HepG2 (cell line): ENCODE results near the gene AFDN. TPM values are rescaled to one million over a fixed set of nuclear protein-coding genes. Genes with fewer than 3 reads are reported as not detected.

Experiments used
- ATAC-seq: fragments of 200-7000 bp; cut with Tn5 transposase; 3 replicates; pipeline ENCODE4 v1.9.1; 2020; ENCODE audit warnings: mild to moderate bottlenecking, moderate library complexity
- BruUV-seq: library from RNA; stranded (reverse); fragments of 400-500 nt; replicated peaks from 2 replicates; lab custom pipeline; 2021; lab: Mats Ljungman, UMichigan
- CTCF ChIA-PET: fragments of 300-600 bp; formaldehyde crosslinking; extraction: SDS; loops from one replicate; lab custom pipeline; 2021; ENCODE audit warnings: low total read pairs, inconsistent platforms, low intra/inter-chr PET ratio; lab: Yijun Ruan, JAX
- POLR2A ChIA-PET: fragments of 350-600 bp; sonication (Branson Sonifier 250); formaldehyde crosslinking; loops from one replicate; lab custom pipeline; 2020; ENCODE audit warnings: antibody characterized with exemption, inconsistent platforms; lab: Yijun Ruan, JAX
- DNase-seq: peaks from one replicate; pipeline ENCODE4 v3.0.0-alpha.2; 2015; ENCODE audit warnings: low spot score
- FAIRE-seq: peaks from 3 replicates; lab custom pipeline; 2011; peaks lifted over from hg19 to GRCh38; lab: Jason Lieb, UNC
- H2AFZ ChIP-seq: one replicate; pipeline ENCODE4 v1.6.1; 2011; ENCODE audit warnings: low read length, inconsistent platforms
- H3K27ac ChIP-seq: fragments of 300-600 bp; 3 replicates; pipeline ENCODE4 v1.8.0; 2011; ENCODE audit warnings: mixed run types, mild to moderate bottlenecking, mixed read lengths, low read length, inconsistent platforms; ENCODE audit not compliant: insufficient read depth; ENCODE audit errors: extremely low read length
- H3K27me3 ChIP-seq, 2 experiments: fragments of 200-600 bp in 1 of 2; 2 replicates in 1 of 2; 3 replicates in 1 of 2; pipeline versions ENCODE4 v1.6.0 to v1.8.0; 2011; ENCODE audit warnings: low read length in 2 of 2, mild to moderate bottlenecking in 2 of 2, moderate library complexity in 2 of 2, inconsistent platforms in 1 of 2; ENCODE audit not compliant: insufficient read depth in 2 of 2, control insufficient read depth in 1 of 2
- H3K36me3 ChIP-seq, 2 experiments: fragments of 200-600 bp in 1 of 2; replicated peaks in 1 of 2; 2 replicates in 1 of 2; 3 replicates in 1 of 2; pipeline versions ENCODE4 v1.5.1 to v1.8.0; 2011; ENCODE audit warnings: low read length in 2 of 2, inconsistent platforms in 1 of 2; ENCODE audit not compliant: insufficient read depth in 2 of 2, control insufficient read depth in 1 of 2
- H3K4me1 ChIP-seq: 2 replicates; pipeline ENCODE4 v1.5.1; 2012; ENCODE audit warnings: low read length, inconsistent platforms; ENCODE audit not compliant: insufficient read depth
- H3K4me2 ChIP-seq: 2 replicates; pipeline ENCODE4 v1.6.0; 2011; ENCODE audit warnings: low read depth, low read length, inconsistent platforms
- H3K4me3 ChIP-seq, 3 experiments: fragments of 200-600 bp in 1 of 3; sonication (generic), shearing (Covaris generic) in 1 of 3; replicated peaks in 1 of 3; 2 replicates each; pipeline ENCODE4 v1.5.1; 2011 to 2016; ENCODE audit warnings: low read length in 3 of 3, inconsistent platforms in 2 of 3, low read depth in 2 of 3, mild to moderate bottlenecking in 2 of 3, control low read depth in 1 of 3, mixed read lengths in 1 of 3; ENCODE audit not compliant: insufficient read depth in 1 of 3
- H3K79me2 ChIP-seq: one replicate; pipeline ENCODE4 v1.6.1; 2011; ENCODE audit warnings: low read length, inconsistent platforms; ENCODE audit not compliant: insufficient read depth
- H3K9ac ChIP-seq: 2 replicates; pipeline ENCODE4 v1.6.0; 2011; ENCODE audit warnings: mild to moderate bottlenecking, low read depth, low read length, inconsistent platforms; ENCODE audit not compliant: insufficient read depth
- H3K9me3 ChIP-seq: 2 replicates; pipeline ENCODE4 v1.5.1; 2012; ENCODE audit warnings: mild to moderate bottlenecking, low read length
- H4K20me1 ChIP-seq: 2 replicates; pipeline ENCODE4 v1.6.0; 2011; ENCODE audit warnings: inconsistent platforms, mild to moderate bottlenecking, low read length, moderate library complexity; ENCODE audit not compliant: insufficient read depth
- CEBPB ChIP-seq: IDR thresholded peaks from 2 replicates; pipeline ENCODE4 v1.6.1; 2011; ENCODE audit warnings: low read depth, low read length, improper control_type of control experiment, borderline replicate concordance
- CEBPG ChIP-seq: IDR thresholded peaks from 2 replicates; pipeline ENCODE4 v1.6.1; 2016
- NR2F2 ChIP-seq: IDR thresholded peaks from 2 replicates; pipeline ENCODE4 v1.6.1; 2012; ENCODE audit warnings: low read depth, inconsistent platforms, borderline replicate concordance
- THAP9 ChIP-seq: sonication (generic); formaldehyde crosslinking; IDR thresholded peaks from 2 replicates; pipeline ENCODE4; 2020; ENCODE audit warnings: missing genetic modification reagents, mild to moderate bottlenecking, borderline replicate concordance
- ZFAT ChIP-seq: sonication (generic); formaldehyde crosslinking; conservative IDR thresholded peaks from 2 replicates; pipeline ENCODE4 v1.8.1; 2023; ENCODE audit warnings: missing genetic modification reagents, inconsistent platforms
- ZNF460 ChIP-seq: sonication (generic); formaldehyde crosslinking; IDR thresholded peaks from 2 replicates; pipeline ENCODE4 v1.5.1; 2020; ENCODE audit warnings: missing genetic modification reagents, mild to moderate bottlenecking, borderline replicate concordance
- ZNF746 ChIP-seq: sonication (generic); formaldehyde crosslinking; IDR thresholded peaks from 2 replicates; pipeline ENCODE4 v1.8.0; 2022; ENCODE audit warnings: mild to moderate bottlenecking, missing genetic modification reagents
- ZSCAN9 ChIP-seq: IDR thresholded peaks from 2 replicates; pipeline ENCODE4 v1.6.1; 2016; ENCODE audit warnings: borderline replicate concordance
- WGBS: methylation state at CpG from one replicate; pipeline ENCODE4 v1.1.6; 2017; ENCODE audit warnings: low lambda C conversion rate; 5-methylcytosine and 5-hydroxymethylcytosine counted together
- in situ Hi-C: cut with HindIII; loops from 2 replicates; pipeline ENCODE4 v1.10.0; 2017; ENCODE audit warnings: low pct_unique_long_range_greater_than_20kb; ENCODE audit not compliant: extremely low pct_ligation_motif_present
- intact Hi-C: fragments of 100-400 bp; cut with micrococcal nuclease; formaldehyde crosslinking; loops from one replicate; pipeline ENCODE4 v1.10.0; 2022; ENCODE audit not compliant: unreplicated experiment
- polyA plus RNA-seq, 8 experiments: library from polyadenylated mRNA; depleted of rRNA in 3 of 8; stranded (reverse) in 7 of 8; unstranded in 1 of 8; fragments of >200 nt; fragmentation: Illumina TruSeq in 4 of 8; extraction: Trizol in 4 of 8; gene quantifications; 2 replicates each; pipeline versions ENCODE4 v1.2.1 to v1.2.3, GENCODE V29; 2011 to 2016; ENCODE audit warnings: low read depth in 4 of 8, missing spikeins in 1 of 8, mixed read lengths in 1 of 8; ENCODE audit not compliant: insufficient read depth in 1 of 8
- total RNA-seq, 5 experiments: library from RNA; depleted of rRNA; stranded (reverse); fragments of >200 nt; fragmentation: Illumina TruSeq; extraction: Trizol; gene quantifications; 2 replicates each; pipeline ENCODE4 v1.2.3, GENCODE V29; 2016; ENCODE audit warnings: low read depth in 1 of 5
- TF ChIP-seq, protein P1 (sequence below): sonication (generic); formaldehyde crosslinking; IDR thresholded peaks from 2 replicates; pipeline ENCODE4 v1.5.0; 2020; ENCODE audit warnings: mild to moderate bottlenecking, missing genetic modification reagents, borderline replicate concordance
- TF ChIP-seq, protein P2 (sequence below): sonication (generic); formaldehyde crosslinking; IDR thresholded peaks from 2 replicates; pipeline ENCODE4 v1.4.0; 2020; ENCODE audit warnings: missing genetic modification reagents

The AFDN gene
- total and polyA plus RNA-seq, 2 of the 13 experiments (the other 11 are each of a cell fraction or from before 2014, with no cell fraction given): 136 to 151 TPM

DNA sequence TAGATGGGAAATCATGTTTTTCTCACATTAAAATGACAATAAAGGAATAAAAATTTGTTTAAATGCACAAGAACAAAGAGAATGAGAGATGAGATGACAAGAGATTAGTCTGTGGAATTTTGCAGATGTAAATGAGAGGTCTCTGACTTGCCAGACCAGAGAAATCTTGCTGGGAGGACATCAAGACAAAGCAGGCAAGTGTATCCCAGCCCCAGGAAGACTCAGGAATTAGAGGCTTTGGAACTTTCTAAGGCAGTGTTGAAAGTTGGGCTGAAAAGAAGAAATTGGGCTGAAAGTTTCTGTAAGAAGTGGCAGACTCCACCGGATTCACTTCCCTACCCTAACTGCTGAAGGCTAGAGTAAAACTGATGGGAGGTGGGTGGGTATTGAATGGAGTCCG lies 54.6 kb downstream of the AFDN start (continued):
- TF ChIP-seq, protein P1, sequence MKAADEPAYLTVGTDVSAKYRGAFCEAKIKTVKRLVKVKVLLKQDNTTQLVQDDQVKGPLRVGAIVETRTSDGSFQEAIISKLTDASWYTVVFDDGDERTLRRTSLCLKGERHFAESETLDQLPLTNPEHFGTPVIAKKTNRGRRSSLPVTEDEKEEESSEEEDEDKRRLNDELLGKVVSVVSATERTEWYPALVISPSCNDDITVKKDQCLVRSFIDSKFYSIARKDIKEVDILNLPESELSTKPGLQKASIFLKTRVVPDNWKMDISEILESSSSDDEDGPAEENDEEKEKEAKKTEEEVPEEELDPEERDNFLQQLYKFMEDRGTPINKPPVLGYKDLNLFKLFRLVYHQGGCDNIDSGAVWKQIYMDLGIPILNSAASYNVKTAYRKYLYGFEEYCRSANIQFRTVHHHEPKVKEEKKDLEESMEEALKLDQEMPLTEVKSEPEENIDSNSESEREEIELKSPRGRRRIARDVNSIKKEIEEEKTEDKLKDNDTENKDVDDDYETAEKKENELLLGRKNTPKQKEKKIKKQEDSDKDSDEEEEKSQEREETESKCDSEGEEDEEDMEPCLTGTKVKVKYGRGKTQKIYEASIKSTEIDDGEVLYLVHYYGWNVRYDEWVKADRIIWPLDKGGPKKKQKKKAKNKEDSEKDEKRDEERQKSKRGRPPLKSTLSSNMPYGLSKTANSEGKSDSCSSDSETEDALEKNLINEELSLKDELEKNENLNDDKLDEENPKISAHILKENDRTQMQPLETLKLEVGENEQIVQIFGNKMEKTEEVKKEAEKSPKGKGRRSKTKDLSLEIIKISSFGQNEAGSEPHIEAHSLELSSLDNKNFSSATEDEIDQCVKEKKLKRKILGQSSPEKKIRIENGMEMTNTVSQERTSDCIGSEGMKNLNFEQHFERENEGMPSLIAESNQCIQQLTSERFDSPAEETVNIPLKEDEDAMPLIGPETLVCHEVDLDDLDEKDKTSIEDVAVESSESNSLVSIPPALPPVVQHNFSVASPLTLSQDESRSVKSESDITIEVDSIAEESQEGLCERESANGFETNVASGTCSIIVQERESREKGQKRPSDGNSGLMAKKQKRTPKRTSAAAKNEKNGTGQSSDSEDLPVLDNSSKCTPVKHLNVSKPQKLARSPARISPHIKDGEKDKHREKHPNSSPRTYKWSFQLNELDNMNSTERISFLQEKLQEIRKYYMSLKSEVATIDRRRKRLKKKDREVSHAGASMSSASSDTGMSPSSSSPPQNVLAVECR (CRISPR knock-in tag): no peak
- TF ChIP-seq, protein P2, sequence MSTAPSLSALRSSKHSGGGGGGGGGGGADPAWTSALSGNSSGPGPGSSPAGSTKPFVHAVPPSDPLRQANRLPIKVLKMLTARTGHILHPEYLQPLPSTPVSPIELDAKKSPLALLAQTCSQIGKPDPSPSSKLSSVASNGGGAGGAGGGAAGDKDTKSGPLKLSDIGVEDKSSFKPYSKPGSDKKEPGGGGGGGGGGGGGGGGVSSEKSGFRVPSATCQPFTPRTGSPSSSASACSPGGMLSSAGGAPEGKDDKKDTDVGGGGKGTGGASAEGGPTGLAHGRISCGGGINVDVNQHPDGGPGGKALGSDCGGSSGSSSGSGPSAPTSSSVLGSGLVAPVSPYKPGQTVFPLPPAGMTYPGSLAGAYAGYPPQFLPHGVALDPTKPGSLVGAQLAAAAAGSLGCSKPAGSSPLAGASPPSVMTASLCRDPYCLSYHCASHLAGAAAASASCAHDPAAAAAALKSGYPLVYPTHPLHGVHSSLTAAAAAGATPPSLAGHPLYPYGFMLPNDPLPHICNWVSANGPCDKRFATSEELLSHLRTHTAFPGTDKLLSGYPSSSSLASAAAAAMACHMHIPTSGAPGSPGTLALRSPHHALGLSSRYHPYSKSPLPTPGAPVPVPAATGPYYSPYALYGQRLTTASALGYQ (CRISPR knock-in tag): no peak
- TF ChIP-seq ZFAT: no peak

- intact Hi-C loops: no loop called here
- H3K9ac ChIP-seq: no peak overlapping the region
- in situ Hi-C loops: no loop called here
- 97% methylated on average over 6 of the region's 6 CpGs for WGBS
- no peaks in the 10 kb centered on the region for H3K27me3 ChIP-seq
- TF ChIP-seq ZNF746 (CRISPR knock-in tag): no peak
- peak; percentile 74 for TF ChIP-seq CEBPB
- TF ChIP-seq ZSCAN9 (CRISPR knock-in tag): no peak
- peak; percentile 78; the same call in 1 of the 2 replicates for TF ChIP-seq ZNF460 (CRISPR knock-in tag)
- TF ChIP-seq NR2F2: no peak
- peak; percentile 51 for TF ChIP-seq CEBPG (CRISPR knock-in tag)
- TF ChIP-seq THAP9 (CRISPR knock-in tag): no peak
- H3K4me1 ChIP-seq: peaks cover 31% of the 10 kb centered on the region
- H3K27ac ChIP-seq: no peak overlapping the region
- BruUV-seq: no TSS peak
- peaks cover 24 to 77% of the 10 kb centered on the region in 2 experiments for H3K36me3 ChIP-seq
- no peak overlapping the region for H3K4me2 ChIP-seq
- ChIA-PET CTCF (no interaction called here), POLR2A (no interaction called here)
- FAIRE-seq (no peak), ATAC-seq (no peak), DNase-seq (no peak)
- no peaks in the 10 kb centered on the region for H3K9me3 ChIP-seq
- H4K20me1 ChIP-seq: no peaks in the 10 kb centered on the region
- no peak overlapping the region for H2AFZ ChIP-seq
- H3K4me3 ChIP-seq: no peak overlapping the region
- H3K79me2 ChIP-seq: no peaks in the 10 kb centered on the region
Measured at GRCh38 chr6:167882244-167882643, 55.5 kb downstream of the AFDN start.
